ENCODE results near the gene ZYG11B.
"Not testable (repeated sequence)": the region's sequence is repeated elsewhere in the genome, so short reads cannot be mapped to it uniquely, and the experiment has no call there.

Gene ZYG11B

DNA sequence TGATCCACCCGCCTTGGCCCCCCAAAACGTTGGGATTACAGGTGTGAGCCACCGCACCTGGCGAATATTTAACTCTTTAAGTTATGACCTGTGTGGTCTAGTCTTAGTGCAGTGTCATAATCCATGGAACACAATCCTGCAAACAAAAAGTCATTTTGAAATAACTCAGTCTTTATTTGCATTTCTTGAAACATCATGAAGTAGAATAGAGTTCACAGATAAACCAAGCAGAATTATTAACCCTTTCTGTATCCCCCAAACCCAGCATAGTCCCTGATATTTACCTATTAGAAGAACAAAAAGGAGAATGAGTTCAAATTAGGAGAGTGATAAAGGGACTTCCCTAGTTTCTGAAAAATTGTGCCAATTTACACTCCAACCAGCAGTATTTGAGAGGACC, 19.9 kb downstream of the ZYG11B start:
- H3K4me3 ChIP-seq (ENCODE audit: low read length): no peak overlapping the region
- DNase-seq (ENCODE audit: low read depth): no peak
- TF ChIP-seq CTCF (IDR thresholded peaks at IDR 0.05; ENCODE audit: insufficient read depth, low read depth, low read length, missing control alignments): no peak

DNA sequence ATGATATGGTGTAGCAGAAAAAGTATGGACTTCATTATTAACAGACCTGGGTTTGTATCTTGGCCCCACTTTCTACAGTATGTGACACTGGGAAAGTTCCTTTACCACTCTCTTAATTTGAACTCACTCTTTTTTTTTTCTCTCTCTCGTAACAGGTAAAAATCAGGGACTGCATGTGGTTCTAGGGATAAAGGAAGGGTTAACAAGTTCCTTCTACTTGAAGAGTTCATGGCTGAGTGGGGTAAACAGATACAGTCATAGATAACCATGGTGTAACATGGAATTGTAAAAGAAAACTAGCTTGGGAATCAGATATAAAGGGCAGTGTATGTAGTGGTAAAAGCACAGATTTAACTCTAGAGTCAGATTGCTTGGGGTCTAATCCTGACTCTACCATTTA, 21.2 kb downstream of the ZYG11B start:
- DNase-seq (ENCODE audit: low read depth): no peak
- TF ChIP-seq CTCF (IDR thresholded peaks at IDR 0.05; ENCODE audit: insufficient read depth, low read depth, low read length, missing control alignments): no peak
- no peak overlapping the region for H3K4me3 ChIP-seq (ENCODE audit: low read length)

DNA sequence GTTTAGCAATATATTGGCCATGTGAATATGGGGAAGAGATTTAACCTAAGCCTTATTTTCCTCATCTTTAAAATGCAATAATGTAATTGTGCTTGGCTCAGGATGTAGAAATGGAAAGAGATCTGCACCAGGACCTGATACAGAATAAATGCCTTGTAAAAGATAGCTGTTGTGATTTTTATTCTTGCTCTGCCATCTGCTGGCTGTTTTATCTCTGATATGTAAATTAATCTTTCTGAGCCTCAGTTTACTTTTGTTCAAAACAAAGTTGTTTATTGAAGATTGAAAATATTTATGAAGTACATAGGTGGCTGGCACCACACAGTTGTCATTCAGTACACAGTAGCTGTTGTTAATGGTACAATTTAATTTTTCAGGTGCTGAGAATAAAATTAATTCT, 21.9 kb downstream of the ZYG11B start:
- DNase-seq (ENCODE audit: low read depth): no peak

DNA sequence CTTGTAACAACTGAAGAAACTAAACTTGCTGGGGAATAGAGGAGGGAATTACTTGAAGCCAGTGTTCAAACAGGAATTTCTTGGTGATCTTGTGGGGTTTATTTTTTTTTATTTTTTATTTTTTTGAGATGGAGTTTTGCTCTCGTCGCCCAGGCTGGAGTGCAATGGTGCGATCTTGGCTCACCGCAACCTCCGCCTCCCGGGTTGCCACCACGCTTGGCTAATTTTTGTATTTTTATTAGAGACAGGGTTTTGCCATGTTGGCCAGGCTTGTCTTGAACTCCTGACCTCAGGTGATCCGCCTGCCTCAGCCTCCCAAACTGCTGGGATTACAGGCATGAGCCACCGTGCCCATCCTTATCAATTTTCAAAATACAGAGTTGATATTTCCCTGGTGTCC, 23.2 kb downstream of the ZYG11B start:
- not testable (repeated sequence) for H3K4me3 ChIP-seq (ENCODE audit: low read length); DNase-seq (ENCODE audit: low read depth)

More for the DNA sequence above, 21.9 kb downstream of the ZYG11B start:
- TF ChIP-seq CTCF (IDR thresholded peaks at IDR 0.05; ENCODE audit: insufficient read depth, low read depth, low read length, missing control alignments): no peak
- H3K4me3 ChIP-seq (ENCODE audit: low read length): no peak overlapping the region

- H3K4me3 ChIP-seq (ENCODE audit: low read length); DNase-seq (ENCODE audit: low read depth): not testable (repeated sequence)
These were observed 23.9 kb downstream of the ZYG11B start for GRCh38 chr1:52750139-52750538.

- no peak overlapping the region for H3K4me3 ChIP-seq (ENCODE audit: low read length)
- no peak for DNase-seq (ENCODE audit: low read depth)
- TF ChIP-seq CTCF (IDR thresholded peaks at IDR 0.05; ENCODE audit: insufficient read depth, low read depth, low read length, missing control alignments): no peak
These were observed 25.6 kb downstream of the ZYG11B start for GRCh38 chr1:52751589-52752483.

GRCh38 chr1:52752484-52752826, 26.2 kb downstream of the ZYG11B start:
- DNase-seq (ENCODE audit: low read depth): no peak

More at GRCh38 chr1:52752484-52752826, 26.2 kb downstream of the ZYG11B start:
- no peak overlapping the region for H3K4me3 ChIP-seq (ENCODE audit: low read length)
- no peak for TF ChIP-seq CTCF (IDR thresholded peaks at IDR 0.05; ENCODE audit: insufficient read depth, low read depth, low read length, missing control alignments)

Measured in epithelial cell of esophagus (primary cell).